Fibroblast of skin of back (primary cell): ENCODE measurements around the gene GRM5. TPM values are rescaled to one million over a fixed set of nuclear protein-coding genes. Genes with fewer than 3 reads are reported as not detected.
A peak's percentile ranks its signal among the peaks of the same experiment; 100 is the strongest.
"Not testable (repeated sequence)": the region's sequence is repeated elsewhere in the genome, so short reads cannot be mapped to it uniquely, and the experiment has no call there.

Source experiments
- DNase-seq: peaks from one replicate; pipeline ENCODE4 v3.0.0-alpha.2; 2013
- polyA plus RNA-seq, 2 experiments: library from polyadenylated mRNA; unstranded; fragments of 120-200 nt; gene quantifications; one replicate each; pipeline ENCODE4 v1.2.1, GENCODE V29; 2013; ENCODE audit not compliant: insufficient read length in 2 of 2

Gene GRM5
- not detected for polyA plus RNA-seq (2013, experiment 1 of 2; ENCODE audit: insufficient read length)
- polyA plus RNA-seq (2013, experiment 2 of 2; ENCODE audit: insufficient read length): not detected

DNA sequence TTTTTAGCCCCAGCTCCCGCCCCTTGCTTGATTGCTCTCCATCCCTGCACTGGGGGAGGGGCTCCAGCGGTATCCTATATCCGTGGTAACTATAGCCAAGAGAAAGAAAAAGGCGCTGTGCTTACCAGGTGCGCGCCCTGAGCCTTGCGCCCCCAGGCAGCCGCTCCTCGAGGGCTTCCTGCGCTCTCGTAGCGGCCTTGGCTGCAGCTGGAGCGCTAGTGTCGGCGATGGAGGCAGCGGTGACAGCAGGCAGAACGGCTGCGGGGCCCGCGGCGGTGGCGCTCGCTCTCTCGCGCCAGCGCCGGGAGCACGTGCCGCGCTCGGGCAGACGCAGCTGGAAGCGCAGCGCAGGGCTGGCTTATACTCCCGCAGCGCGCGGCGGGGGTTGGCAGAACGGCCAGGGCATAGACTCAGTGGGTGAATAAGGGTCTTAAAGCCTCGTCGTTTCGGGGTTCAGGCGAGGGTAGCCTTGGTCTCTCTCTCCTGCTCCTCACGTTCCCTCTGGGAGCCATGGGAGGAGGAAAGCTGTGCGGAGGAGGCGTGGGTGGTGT is at the start of gene GRM5:
Gene GRM5, minus strand, starts transcription at position 332 of the 551 bp plus-strand sequence. CDS start 18,110 bp downstream, outside the sequence.
- not testable (repeated sequence) for DNase-seq

DNA sequence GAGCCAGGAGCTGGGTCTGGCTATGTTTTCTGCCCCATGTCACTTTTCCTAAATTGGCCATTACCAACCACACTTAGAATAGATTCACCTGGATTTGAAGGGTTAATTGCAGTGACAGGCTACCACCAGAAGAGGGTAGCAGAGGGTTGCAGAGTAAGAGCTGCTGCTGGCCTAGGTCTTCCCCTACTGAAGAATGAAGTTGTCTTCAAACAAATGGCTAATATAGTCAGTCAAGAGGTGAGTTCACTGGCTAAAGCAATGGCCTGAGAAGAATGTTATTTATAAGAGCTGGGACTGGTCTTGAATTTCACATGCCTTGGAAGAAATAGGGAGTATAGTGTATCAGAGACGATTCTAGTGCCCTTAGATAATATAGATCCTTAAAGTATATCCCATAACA is 32.2 kb upstream of the GRM5 start:
- DNase-seq: peak; percentile 12

DNA sequence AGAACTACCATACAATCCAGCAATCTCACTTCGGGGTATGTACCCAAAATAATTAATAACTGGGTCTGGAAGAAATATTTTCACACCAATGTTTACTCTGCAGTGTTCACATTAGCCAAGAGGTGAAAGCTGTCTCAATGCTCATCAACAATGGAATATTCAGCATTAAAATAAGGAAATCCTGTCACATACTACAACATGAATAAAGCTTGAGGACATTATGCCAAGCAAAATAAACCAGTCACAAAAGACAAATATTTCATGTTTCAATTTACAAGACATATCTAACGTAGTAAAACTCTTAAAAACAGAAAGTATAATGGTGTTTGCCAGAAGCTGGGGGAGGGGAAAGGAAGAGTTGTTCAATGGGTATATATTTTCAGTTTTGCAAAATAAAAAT is 28.0 kb upstream of the GRM5 start:
- not testable (repeated sequence) for DNase-seq

DNA sequence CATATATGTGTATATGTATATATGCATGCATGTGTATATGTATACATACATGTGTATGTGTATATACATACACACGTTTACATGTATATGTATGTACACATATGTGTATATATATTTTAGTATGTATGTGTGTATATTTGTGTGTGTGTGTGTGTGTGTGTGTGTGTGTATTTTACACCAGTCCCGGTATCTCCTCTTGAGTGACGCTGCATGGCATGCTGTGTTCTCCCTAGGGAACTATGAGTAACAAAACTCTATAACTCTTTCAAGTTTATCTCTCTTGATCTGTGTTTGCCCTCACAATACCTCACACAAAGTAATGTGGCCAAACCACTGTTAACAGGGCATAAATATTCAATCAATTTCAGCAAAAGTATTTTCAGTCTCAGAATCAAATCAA is 19.2 kb upstream of the GRM5 start:
- DNase-seq: not testable (repeated sequence)

DNA sequence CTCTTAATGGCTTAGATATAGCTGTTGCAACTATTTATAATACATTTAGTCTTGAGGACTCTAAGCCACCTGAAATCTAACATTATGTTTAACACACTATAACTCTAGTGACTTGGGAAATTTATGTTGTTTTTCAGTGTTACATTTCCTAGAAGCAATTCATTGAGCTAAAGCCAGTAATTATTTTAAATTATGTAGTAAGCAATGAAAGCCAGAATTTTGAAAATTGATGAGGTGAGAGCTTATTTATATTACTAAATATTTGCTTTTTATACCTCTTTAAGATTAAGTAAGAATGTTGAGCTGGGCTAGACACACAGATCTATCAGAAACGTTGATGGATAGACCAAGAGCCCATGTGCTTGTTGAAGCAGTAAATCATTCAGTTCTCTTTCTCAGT is 5.1 kb upstream of the GRM5 start:
- not testable (repeated sequence) for DNase-seq

DNA sequence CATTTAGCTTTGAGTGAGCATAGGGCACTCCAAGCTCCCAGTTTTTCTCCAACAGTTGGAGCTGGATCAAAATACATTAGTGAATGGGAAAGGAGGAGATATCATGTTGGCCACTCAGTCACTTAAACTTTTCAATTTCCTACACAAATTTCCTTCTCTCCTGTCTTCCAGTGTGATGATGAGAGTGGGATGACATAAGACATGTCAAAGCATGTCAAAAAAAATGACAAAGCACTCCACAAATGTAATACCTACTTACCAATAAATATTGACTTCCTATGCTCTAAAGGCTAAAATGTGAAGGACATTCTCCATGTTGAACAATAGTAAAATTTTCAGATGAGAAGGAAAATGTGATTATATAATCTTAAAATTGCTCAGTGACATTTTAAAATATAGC is 1.5 kb upstream of the GRM5 start:
- no peak for DNase-seq

DNA sequence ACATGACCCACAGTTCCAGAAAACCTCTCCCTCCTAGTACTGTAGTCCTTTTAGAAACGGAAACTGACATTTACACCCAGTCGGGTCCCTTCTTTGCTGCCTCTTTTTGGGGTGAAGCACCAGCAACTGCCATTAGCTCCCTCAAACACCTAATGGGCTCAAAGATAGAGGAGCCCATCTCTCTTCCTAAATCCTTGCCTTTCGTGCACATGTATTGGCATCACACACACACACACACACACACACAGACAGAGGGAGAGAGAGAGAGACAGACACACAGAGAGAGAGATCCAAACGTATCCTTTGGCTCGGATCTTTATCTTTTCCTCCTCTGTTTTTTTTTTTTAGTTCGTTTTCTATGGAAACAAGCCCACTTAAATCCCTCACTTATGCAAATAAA is 716 bp downstream of the GRM5 start:
- DNase-seq: no peak

DNA sequence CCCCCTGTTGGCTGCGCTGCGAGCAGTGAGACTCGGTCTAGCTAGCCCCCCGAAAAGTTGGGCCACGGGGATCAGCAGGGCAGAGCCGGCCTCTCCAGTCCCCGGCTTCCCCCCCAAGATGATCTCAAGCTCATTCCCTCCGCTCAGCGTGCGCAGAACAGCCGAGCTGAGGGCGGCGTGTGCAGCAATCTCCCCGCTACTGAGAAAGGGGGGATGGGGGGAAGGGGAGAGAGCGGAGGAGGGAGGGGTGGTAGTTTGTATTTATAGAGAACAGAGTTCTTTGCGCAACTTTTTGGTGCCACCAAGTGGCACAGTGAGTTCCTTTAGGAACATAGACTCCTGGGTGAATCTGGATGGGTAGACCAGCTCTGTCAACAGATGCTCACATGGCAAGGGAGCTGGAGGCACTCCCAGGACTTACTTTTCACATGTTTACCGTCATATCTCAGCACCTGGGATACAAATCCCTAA is 2.3 kb downstream of the GRM5 start:
- not testable (repeated sequence) for DNase-seq

DNA sequence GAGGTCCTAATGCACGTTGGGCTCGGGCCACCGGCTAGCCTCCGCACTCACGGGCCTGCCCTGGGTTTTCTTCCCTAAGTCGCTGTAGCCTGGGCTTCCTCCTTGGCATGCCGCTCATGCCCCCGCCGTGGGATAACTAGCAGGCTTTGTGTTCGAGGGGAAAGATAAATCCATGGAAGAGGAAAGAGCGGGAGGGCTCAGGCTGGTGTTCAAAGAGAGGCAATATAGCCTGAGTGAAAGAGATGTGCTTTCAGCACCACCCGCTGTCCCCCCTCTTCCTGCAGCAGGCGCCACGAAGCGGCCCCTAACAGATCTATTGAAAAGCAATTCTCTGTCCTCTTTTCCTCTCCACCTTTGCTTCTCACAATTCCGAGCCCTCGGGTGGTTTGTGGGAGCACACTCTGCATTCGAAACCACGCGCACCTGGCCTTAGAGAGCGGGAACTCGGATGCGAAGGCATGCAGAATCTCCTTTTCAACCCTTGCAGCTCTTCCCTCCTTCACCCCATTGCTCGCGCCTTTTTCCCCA is 2.9 kb downstream of the GRM5 start:
- not testable (repeated sequence) for DNase-seq

DNA sequence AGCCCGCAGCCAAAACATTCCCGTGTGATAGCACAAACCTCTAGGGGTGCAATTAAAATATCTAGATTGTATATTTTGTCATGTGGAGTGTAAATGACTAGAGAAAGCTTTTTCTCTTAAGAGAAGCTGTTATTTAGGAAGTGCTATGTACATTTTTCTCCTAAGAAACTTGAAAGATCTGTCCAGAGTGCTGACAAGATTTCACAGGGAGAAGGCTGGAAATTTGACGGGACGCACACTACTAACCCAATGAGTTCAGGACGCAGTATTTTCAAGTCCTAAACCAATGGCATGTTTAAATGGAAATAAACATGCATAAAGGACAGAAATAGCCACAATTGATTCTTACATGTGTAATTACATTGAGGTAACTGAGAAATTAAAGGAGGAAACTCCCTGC is 3.9 kb downstream of the GRM5 start:
- DNase-seq: peak; percentile 3

DNA sequence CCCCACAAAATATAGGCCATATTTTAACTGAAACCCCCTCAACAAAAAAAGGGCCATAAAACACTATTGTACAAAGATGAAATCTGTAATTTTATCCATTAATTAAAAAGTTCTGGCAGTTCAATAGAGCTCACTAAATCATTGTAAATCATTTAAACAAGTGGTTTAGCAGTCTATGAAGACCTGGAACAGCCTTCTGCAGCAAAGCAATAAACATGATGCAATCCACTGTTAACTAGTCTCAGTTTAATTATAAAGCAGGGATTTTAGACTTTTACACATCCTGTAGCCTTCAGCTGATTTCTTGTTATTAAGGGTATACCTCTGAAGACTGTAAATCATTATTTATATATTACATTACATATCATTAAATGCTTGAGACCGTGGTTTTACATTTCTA is 8.4 kb downstream of the GRM5 start:
- not testable (repeated sequence) for DNase-seq

DNA sequence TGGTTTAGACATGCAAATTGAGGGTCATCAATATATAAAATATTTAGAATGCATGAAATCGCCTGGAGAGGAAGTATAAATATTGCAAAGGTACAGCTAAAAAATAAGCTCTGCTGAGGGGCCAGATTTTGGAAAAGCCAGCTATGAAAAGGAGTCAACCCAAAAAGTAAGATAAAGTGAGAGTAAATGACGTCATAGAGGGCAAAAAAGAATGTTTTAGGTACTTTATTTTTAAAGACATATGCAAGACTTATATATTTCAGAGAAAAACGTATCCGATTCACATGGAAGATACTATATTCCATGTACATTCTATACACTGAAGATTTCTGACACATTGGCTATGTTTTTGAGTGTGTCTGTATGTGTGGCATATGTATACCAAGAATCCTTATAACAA is 13.6 kb downstream of the GRM5 start:
- DNase-seq: no peak

DNA sequence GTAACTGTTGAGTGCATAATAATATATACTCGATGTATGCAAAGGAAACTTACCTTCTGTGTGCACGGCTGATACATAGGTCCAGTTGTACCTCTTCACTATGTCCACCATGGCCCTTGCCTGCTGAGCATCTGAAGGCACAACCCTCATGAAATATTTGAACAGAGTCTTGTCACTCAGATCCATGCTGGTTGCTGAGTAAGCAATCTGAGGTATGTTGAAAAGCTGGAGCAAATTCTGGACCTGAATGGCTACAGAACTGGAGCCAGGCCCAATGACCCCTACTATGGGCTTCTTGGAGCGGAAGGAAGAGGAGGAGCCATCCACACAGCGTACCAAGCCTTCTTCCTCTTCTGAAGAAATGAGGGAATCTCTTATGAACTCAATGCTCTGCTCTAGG is 18.6 kb downstream of the GRM5 start:
- not testable (repeated sequence) for DNase-seq

DNA sequence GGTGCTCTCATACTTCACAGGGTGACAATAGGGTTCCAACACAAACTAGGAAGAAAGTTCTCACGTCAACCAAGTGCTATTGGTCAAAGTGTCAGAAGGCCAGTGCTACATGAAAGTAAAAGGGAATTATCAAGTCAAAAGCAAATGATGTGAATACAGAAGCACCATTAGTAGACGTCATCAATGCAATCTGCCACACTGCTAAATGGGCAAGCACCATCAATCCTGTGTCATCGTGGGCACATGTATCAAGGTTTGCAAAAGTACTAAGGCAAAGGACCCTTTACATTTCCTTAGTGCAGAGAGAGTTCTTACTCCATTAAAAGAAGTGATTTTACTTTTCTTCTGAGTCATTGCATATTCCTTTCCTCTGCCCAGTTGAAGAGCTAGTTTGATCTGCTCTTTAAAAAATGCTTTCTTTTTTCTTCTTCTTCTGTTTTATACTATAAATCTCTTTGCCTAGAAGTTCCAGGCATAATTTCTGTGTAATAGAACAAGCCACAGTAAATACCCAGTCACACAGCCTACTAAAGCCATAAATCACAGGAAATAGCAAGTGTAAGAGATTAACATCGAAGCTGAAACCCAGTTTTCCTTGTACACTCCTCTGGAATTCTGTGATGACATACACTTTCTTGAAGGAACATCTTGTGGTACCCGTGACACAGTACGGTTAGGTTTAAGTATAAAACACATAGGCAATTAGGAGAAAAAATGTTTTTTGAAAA is 21.8 kb downstream of the GRM5 start:
- DNase-seq: not testable (repeated sequence)

DNA sequence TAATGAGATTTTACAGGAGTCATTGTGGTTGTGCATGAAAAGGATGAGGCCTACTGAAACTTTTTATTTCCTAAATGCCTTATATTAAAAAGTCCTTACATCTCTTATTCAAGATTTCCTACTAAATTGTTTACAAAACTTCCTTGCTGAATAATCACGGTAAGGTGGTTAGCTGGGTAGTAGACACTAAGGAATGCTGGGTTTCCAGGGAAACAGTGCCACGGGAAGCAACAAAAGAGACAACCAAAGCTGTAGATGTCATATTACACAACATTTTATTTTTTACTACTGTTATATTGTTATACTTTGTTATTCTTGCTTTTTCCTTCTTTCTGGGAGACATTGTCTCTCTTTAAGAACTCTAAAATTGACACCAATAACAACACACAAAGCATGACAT is 36.1 kb downstream of the GRM5 start:
- DNase-seq: not testable (repeated sequence)

DNA sequence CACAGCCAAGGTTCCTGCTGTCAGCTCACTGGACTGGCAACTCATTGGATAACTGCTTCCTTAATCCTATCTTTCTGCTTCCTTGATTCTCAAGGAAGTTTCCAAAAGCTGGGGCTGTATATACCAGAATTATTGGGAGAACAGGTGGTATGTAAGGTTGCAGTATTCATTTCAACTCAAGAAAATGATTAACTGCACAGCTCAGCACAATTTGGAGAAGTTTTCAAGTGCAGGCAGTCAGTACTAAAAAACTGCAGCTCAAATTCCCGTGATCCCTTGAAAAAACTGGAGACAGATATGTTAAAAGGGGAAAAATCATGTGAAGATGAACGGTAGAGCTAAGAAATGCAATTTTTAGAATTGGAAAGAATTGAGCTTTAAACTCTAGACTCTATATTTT is 44.4 kb downstream of the GRM5 start:
- no peak for DNase-seq

DNA sequence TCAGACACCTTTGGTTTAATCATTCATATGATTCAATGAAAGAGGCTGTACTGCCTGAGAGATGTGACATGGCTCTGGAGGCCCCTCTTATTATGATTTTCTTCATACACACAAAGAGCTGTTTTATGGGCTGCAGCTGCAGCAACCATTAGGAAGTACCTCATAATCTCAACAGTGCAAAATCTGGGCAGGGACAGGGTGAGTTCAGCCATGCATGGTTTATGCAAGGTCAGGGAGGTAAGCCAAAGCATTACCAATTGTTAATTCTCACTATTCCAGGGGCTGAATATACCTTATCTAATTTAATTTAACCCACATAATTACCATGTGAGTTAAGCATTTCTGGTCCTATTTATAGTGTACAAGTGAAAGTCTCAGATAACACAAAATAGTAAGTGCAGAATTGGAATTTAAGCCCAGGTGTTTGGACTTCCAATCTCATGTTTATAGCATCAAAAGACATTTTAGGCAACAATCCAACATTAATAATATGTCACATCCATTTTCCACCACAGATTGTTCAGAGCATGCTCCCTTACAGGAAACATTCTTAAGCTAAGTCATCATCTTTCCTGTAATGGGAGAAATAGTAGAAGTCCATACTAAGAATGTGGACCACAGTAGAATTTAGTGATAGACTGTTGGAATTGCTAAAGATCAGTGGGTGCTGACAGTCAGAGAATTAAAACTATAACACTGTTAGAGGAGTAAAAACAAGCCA is 45.8 kb downstream of the GRM5 start:
- peak; percentile 28 for DNase-seq

DNA sequence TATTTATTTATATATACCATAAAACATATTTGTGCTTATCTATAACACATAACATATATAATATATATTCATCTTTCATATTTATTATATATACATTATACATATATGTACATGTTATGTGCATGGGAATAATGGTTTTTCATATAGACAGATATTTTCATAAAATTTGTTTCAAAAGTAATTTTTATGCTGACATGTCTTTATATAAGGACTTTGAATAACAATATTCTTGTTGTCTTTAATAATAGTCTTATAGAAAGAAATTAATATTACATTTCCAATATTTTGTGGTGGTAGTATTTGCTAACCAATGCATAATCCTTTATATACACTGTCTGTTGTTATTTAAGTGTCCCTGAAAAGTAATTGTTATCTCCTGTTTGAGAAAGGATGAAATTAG is 49.6 kb downstream of the GRM5 start:
- DNase-seq: no peak

DNA sequence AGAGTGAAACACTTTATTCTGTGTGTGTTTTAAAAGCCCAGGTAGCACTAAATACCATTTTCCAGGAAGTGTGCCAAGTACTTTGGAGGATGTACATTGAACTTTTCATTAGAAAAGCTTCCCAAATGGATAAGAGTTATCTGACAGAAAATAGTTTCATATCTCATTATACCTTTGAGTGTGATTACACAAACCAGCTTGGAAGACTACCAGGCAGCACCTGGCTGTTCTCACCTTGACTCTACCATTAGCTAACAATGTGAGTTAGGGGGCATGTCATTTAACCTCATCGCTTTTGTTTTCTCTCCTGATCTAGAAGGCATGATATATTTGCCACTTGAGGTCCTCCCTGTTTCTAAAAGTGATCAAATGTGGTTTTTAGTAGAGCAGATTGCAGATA is 50.2 kb downstream of the GRM5 start:
- no peak for DNase-seq

DNA sequence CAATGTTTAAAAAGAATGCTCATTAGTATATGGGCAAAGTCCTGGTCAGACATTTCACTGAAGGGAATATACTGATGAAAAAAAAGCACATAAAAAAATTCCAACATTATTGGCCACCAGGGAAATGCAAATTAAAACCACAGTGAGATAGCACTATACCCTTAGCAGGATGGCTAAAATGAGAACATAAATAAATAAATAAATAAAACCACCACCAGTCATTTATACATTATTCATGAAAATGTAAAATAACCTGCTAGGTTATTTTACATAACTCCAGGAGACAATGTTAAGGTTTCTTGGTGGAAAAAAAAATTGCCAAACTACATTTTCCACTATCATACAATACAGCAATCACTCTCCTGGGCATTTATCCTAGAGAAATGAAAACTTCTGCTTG is 64.9 kb downstream of the GRM5 start:
- not testable (repeated sequence) for DNase-seq

DNA sequence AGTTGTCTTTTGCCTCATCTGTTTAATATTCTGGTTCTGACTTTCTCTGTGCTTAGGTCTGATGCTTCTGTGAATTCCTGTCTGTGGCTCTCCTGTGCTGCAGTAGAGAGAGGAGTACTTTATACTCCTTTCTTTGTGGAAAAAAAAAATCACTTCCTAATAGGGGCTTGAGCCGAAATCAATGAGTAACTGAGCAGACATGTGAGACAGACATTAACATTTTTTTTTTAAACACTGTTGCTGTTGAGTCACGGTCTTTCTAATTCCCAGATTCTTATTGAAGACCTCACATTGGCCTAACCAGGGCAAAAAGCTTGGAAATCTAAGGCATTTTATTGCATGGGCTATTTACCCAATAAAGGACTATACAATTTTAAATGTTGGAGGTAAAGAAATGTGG is 86.1 kb downstream of the GRM5 start:
- DNase-seq: peak; percentile 62

DNA sequence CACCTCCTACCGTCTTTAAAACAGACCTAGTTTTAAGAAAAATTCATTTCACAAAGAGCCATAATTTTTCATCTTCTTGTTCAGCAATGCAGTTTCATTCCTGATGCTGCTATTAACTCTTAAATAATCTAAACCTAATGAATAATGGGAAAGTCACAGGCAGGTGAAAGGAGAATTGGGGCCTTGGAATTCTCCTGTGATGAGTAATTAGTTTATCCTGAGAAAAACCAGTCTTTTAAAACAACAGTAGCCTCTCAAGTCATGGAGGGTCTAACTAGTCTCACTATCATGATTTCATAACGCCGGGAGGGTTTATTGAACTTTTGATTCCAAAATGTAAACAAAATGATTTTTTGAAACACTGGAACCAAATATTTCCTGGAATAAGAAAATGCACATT is 86.8 kb downstream of the GRM5 start:
- DNase-seq: not testable (repeated sequence)

DNA sequence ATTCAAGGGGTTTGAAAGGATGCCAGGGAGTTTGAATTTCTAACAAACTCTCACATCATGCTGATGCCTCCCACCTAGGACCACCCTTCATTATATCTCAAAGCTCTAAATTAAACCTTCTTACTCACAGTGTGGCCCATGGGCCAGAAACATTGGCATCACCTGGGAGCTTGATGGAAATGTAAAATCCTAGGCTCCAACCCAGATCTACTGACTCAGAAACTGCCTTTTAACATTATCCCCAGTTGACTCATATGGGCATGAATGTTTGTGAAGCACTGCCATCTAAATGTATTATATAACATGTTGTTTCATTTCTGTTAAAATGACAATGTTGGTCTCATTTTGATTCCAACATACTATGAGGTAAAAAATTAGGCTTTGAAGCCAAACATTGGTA is 90.3 kb downstream of the GRM5 start:
- DNase-seq: not testable (repeated sequence)
